ENCODE data around the gene SNX27. TPM values are rescaled to one million over a fixed set of nuclear protein-coding genes. Genes with fewer than 3 reads are reported as not detected.
"Not testable (repeated sequence)": the region's sequence is repeated elsewhere in the genome, so short reads cannot be mapped to it uniquely, and the experiment has no call there.

Gene SNX27
- total RNA-seq, 4 donors from 2014 or later, result 48.1 to 61.1 (median 53.8) TPM

DNA sequence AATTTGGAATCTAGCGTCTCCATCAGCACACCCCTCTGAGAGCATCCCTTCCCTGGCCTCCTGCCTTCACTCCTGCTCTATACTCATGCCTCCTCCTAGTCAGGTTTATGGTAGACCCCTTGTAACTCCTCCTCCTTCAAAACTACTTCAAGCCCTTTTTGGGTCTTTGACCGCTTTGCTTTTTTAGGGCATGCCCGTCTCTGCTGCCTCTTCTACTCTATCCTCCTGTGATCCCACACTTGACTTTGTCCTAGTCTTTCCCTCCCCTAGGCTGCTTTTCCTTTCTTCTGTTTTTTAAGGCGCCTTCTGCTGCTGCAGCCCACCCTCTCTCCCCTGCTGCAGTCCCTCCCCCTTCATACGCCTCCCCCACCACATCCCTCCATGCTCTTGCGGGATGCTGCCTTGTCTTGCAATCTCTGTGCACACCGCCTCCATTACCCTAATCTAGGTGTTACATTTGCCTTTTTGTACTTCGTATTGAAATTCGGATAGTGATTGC is 1.5 kb downstream of the SNX27 start:
- TF ChIP-seq CTCF (IDR thresholded peaks at IDR 0.05) (no peak), POLR2AphosphoS5 (IDR thresholded peaks at IDR 0.05) (no peak), EP300 (IDR thresholded peaks at IDR 0.05) (no peak), POLR2A (IDR thresholded peaks at IDR 0.05) (no peak)

GRCh38 chr1:151615711-151616504 is 4.1 kb downstream of the SNX27 start:
- peaks cover 5 to 88% (median 18%) of the 10 kb centered on the region in 3 donors for H3K4me1 ChIP-seq
- whole genome bisulfite sequencing, 2 donors (ENCODE audit: low coverage in 1 of 2), result 36 to 49% methylated on average over 4 of the region's 4 CpGs
- no peak for TF ChIP-seq POLR2A (IDR thresholded peaks at IDR 0.05)
- TF ChIP-seq CTCF (IDR thresholded peaks at IDR 0.05), result no peak
- TF ChIP-seq POLR2AphosphoS5 (IDR thresholded peaks at IDR 0.05), result no peak
- TF ChIP-seq EP300 (IDR thresholded peaks at IDR 0.05), result no peak
- H3K27ac ChIP-seq, result peak overlapping the region in 3 of 4 donors; percentile 4 to 98 (median 25)
- no peaks in the 10 kb centered on the region for H3K9me3 ChIP-seq
- H3K27me3 ChIP-seq, result no peaks in the 10 kb centered on the region
- ATAC-seq, result no peak
- H3K36me3 ChIP-seq, result no peaks in the 10 kb centered on the region
- no peak overlapping the region for H3K4me3 ChIP-seq

More for the DNA sequence above, 1.5 kb downstream of the SNX27 start:
- H3K27ac ChIP-seq, result peak overlapping the region; percentile 87 to 98 (median 96)
- H3K27me3 ChIP-seq, result no peaks in the 10 kb centered on the region
- ATAC-seq, result no peak
- no peaks in the 10 kb centered on the region for H3K9me3 ChIP-seq
- no peaks in the 10 kb centered on the region for H3K36me3 ChIP-seq
- peak overlapping the region; percentile 76 to 86 for H3K4me3 ChIP-seq
- H3K4me1 ChIP-seq, result peaks cover 0 to 73% (median 5%) of the 10 kb centered on the region in 3 donors
- 16 to 19% methylated on average over 9 of the region's 9 CpGs for WGBS, 2 donors (ENCODE audit: low coverage in 1 of 2)

DNA sequence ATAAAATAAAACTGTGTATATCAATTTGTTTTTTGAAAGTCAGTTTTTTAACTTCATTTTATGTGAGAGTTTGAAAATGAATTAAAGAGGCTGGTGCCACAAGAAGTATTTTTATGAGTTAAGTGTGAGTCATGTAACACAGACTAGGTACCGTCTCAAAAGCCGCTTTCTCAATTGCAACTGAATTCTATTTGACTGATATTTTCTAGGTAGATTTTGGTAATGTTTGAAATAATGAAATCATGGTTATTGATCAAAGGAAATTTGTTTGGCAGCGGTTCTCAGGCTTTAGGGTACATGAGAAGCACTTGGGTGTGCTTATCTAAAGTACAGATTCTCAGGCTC is 4.6 kb downstream of the SNX27 start:
- H3K27ac ChIP-seq, result peak overlapping the region in 2 of 4 donors; percentile 9 to 81
- no peak for ATAC-seq

DNA sequence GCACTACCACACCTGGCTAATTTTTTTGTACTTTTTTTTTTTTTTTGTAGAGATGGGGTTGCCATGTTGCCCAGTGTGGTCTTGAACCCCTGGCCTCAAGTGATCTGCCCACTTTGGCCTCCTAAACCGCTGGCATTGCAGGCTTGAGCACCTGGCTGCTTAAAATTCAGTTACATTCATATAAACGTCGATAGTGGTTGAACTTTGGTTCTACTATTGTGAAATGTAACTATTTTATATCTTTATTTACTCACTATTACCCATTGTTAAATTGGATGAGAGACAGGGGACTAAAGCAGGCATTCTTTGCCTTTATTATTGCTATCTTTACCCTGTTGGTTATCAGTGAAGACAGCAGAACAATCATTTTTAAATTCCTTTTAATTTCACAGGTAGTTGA is 6.2 kb downstream of the SNX27 start:
- no peak for TF ChIP-seq EP300 (IDR thresholded peaks at IDR 0.05)
- no peak for TF ChIP-seq POLR2AphosphoS5 (IDR thresholded peaks at IDR 0.05)
- TF ChIP-seq CTCF (IDR thresholded peaks at IDR 0.05), result no peak
- TF ChIP-seq POLR2A (IDR thresholded peaks at IDR 0.05), result no peak
- 89 to 92% methylated on average over 2 to 3 of the region's 3 CpGs for WGBS, 2 donors (ENCODE audit: low coverage in 1 of 2)
- H3K9me3 ChIP-seq, result no peaks in the 10 kb centered on the region
- no peak overlapping the region for H3K4me3 ChIP-seq
- no peaks in the 10 kb centered on the region for H3K27me3 ChIP-seq
- H3K27ac ChIP-seq, result peak overlapping the region in 2 of 4 donors; percentile 45 to 81
- H3K36me3 ChIP-seq, result no peaks in the 10 kb centered on the region
- H3K4me1 ChIP-seq, result peaks cover 5 to 100% (median 22%) of the 10 kb centered on the region in 3 donors
- no peak for ATAC-seq

More for the DNA sequence above, 4.6 kb downstream of the SNX27 start:
- no peak overlapping the region for H3K4me3 ChIP-seq
- H3K36me3 ChIP-seq, result no peaks in the 10 kb centered on the region
- peaks cover 5 to 88% (median 22%) of the 10 kb centered on the region in 3 donors for H3K4me1 ChIP-seq
- no peaks in the 10 kb centered on the region for H3K9me3 ChIP-seq
- TF ChIP-seq POLR2A (IDR thresholded peaks at IDR 0.05), result no peak
- TF ChIP-seq EP300 (IDR thresholded peaks at IDR 0.05), result no peak
- TF ChIP-seq POLR2AphosphoS5 (IDR thresholded peaks at IDR 0.05), result no peak
- TF ChIP-seq CTCF (IDR thresholded peaks at IDR 0.05), result no peak
- H3K27me3 ChIP-seq, result no peaks in the 10 kb centered on the region
- WGBS, 2 donors (ENCODE audit: low coverage in 1 of 2), result 60 to 73% methylated on average over 3 of the region's 3 CpGs

DNA sequence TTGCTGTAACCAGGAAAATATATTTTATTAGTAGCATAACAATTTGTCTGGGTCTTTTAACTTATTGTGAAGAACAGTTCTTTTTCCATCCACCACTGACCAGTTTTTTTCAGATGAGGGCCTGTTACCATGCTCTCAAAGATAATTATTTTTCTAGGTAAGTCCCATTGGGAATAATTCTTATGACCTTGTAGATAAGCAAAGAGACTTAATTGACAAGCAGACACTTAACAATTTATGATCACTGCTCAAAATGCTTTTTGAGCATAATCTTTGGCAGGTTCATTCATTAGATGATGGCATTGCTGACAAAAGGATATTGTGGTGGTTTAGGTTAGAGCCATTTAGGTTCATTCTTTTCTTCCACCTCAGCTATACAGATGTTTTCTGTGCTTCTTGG is 6.6 kb downstream of the SNX27 start:
- no peaks in the 10 kb centered on the region for H3K27me3 ChIP-seq
- H3K27ac ChIP-seq, result peak overlapping the region in 3 of 4 donors; percentile 45 to 81 (median 78)
- no peaks in the 10 kb centered on the region for H3K9me3 ChIP-seq
- no peak for TF ChIP-seq CTCF (IDR thresholded peaks at IDR 0.05)
- no peak for TF ChIP-seq POLR2A (IDR thresholded peaks at IDR 0.05)
- TF ChIP-seq EP300 (IDR thresholded peaks at IDR 0.05), result no peak
- no peak for TF ChIP-seq POLR2AphosphoS5 (IDR thresholded peaks at IDR 0.05)
- H3K36me3 ChIP-seq, result no peaks in the 10 kb centered on the region
- H3K4me1 ChIP-seq, result peaks cover 5 to 96% (median 18%) of the 10 kb centered on the region in 3 donors
- ATAC-seq, result no peak
- no peak overlapping the region for H3K4me3 ChIP-seq

DNA sequence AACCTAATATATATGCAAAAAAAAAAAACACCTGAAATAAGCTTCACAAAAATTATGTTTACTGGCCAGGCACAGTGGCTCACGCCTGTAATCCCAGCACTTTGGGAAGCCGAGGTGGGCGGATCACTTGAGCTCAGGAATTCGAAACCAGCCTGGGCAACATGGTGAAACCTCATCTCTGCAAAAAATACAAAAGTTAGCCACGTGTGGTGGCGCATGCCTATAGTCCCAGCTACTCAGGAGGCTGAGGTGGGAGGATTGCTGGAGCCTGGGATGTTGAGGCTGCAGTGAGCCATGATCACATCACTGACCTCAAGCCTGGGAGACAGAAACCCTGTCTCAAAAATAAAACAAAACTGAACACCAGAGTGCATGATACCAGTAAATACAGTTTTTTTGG is 7.1 kb downstream of the SNX27 start:
- H3K27me3 ChIP-seq, H3K36me3 ChIP-seq, ATAC-seq, H3K4me3 ChIP-seq, H3K9me3 ChIP-seq: not testable (repeated sequence)
- H3K27ac ChIP-seq, result peak overlapping the region; percentile 31 to 81 (median 76)
- 55 to 82% methylated on average over 4 to 6 of the region's 6 CpGs for WGBS, 2 donors (ENCODE audit: low coverage in 1 of 2)
- peaks cover 5 to 91% (median 17%) of the 10 kb centered on the region in 3 donors for H3K4me1 ChIP-seq
